C4-2B (cell line): ENCODE results near the gene TPO.

Experiments used
- CTCF ChIP-seq: fragments of 450-650 bp; conservative IDR thresholded peaks from 2 replicates; pipeline ENCODE4 v1.5.1; 2017; ENCODE audit warnings: mild to moderate bottlenecking
- ZFX ChIP-seq: fragments of 450-650 bp; IDR thresholded peaks from 2 replicates; pipeline ENCODE4 v1.6.1; 2017

- TF ChIP-seq CTCF (no peak), ZFX (no peak)
Observed at GRCh38 chr2:1432726-1433125, 19.5 kb downstream of the TPO start.
